Raji (cell line): ENCODE data around the gene GFOD1.

Experiments used
- POLR2A ChIP-seq: IDR thresholded peaks from 2 replicates; pipeline ENCODE4 v1.6.1; 2011; ENCODE audit warnings: low read depth, low read length, control low read depth; ENCODE audit not compliant: insufficient read depth

The GFOD1 gene

DNA sequence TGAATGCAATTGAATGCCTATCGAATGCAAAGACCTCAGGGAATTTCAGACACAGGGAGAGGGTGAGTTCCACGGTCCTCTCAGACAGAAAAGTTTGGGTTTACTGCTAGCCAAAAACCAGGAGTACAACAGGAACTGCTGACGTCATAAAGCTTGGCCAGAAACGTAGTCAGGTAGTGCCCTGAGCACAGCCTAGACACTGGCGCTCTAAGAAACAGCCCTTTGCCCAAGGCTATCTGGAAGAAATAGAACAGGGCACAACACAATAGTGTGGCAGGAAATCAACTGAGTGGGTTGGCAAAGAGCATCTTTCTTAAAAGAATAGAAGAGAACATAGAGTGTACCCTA is 58.0 kb downstream of the GFOD1 start:
- TF ChIP-seq POLR2A: no peak

DNA sequence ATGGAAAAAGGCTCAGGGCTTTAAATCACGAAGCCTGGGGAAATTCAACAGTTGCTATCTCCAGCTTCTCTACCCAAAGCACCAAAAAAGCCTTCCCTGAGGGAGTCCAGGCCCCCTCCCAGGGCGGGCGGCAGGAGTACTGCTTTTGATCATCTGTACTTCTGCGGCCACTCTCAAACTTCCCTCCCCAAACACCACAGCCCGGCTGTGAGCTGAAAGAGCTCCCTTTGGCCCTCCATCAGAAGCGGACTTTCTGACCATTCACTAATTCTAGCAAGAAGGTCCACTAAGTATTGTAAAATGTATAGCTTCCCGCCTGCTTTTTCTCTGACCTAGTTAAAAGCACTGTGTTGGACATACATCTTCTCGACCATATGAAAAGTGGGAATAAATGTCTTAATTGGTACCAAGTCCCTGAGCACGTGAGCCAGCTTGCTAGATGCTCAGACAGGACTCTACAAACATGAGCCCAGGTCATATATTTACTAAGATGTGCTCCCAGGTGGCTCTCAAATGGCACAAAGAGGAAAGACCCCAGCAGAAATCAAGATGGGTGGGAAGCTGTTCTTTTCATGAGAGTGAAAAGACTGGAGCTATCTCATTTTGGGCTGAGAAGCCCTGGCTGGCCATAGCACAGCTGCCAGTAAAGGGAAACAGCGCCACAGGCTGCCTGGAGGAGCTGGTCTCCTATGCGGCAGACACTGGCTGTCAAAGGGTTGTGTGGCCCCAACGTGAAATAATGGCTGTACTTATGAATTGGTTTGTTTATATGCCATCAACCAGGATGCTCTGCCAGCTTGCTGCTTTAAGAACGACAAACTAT is 58.6 kb downstream of the GFOD1 start:
- no peak for TF ChIP-seq POLR2A

DNA sequence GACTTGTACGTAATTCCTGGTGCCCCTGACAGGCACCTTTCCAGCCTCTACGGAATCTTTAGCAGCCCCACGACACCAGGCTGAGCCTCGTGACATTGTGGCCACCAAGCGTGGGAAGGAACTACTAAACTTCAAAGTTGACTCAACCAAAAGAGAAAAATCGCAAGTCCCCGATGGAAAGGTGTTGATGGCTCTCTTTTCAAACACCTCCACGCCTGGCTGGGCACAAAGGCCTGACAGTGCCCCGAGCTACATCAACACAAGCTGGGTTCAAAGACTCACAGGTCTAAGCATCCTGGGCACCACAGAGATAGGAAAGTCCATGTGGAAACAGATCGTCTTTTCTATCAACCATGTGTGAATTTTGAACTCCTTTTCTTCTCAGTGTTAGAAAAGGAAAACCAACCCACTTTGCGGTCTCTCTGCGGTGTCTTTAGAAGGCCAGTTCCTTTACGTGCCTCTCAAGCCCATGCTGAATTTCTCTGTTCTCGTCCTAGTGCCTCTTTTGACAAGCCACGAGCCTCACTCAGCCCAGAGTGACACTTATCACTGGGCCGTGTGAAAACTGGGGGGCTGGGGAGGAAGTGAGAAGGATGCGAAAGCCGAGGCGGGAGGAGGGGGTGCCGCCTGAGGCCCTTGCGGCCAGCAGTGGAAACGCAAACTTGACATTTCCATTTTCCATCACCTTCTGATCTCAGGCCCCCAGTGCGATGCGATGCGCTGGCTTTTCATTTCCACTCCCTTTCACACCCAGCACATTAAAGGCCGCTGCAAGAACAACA is 59.4 kb downstream of the GFOD1 start:
- no peak for TF ChIP-seq POLR2A

DNA sequence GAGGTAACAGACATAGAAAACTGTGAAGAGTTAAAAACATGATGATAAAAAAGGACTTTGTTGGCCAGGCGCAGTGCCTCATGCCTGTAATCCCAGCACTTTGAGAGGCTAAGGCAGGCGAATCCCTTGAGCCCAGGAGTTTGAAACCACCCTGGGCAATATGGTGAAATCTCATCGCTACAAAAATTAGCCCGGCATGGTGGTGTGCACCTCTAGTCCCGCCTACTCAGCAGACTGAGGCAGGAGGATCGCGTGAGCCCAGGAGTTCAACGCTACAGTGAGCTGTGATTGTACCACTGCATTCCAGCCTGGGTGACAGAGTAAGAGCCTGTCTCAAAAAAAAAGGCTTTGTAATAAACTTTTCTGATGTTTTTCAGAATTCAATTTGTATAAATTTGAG is 60.1 kb downstream of the GFOD1 start:
- no peak for TF ChIP-seq POLR2A

DNA sequence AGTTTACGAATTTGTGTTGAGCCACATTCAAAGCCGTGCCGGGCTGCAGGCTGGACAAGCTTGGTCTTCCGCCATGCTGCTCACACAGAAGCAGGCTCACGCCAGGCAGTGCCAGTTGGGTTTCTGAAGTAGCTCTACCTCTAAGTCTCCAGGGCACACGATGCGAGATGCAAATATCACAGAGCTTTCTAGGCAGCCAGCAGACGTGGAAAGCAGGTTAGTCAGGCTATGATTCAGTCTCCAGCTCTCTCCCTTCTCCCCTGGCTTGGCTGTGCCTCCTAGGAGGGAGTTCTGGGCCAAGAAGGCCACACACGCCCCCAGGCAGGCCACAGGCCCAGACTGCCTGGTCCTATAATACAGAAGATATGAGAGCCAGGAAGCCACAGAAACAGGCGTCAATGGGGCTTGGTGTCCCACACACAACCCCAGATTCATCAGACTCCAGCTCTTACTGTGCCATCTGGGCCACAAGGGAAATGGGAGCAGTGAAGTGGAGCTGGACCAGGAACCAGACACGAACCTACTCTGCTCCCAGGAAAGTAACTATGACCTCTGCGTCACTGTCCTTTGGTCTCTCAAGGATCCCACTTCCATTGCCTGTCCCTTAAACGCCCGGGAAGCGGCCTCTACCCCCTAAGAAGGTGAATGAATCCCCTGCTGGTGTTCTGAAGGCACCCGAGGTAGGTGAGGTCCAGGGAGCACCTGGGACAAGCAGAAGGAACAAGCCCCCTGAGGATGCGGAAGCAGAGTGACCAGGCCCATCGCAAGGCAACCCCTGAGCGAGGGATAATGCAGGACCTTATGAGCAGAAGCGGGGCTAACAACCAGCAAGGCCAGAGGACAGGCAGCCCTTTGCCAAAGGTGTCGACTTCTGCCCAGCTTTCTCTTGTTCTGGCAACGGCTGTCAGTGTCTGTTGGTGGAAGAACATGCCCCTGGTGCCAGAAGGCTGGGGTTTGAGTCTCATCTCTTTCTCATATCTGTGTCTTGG is 61.2 kb downstream of the GFOD1 start:
- TF ChIP-seq POLR2A: no peak

DNA sequence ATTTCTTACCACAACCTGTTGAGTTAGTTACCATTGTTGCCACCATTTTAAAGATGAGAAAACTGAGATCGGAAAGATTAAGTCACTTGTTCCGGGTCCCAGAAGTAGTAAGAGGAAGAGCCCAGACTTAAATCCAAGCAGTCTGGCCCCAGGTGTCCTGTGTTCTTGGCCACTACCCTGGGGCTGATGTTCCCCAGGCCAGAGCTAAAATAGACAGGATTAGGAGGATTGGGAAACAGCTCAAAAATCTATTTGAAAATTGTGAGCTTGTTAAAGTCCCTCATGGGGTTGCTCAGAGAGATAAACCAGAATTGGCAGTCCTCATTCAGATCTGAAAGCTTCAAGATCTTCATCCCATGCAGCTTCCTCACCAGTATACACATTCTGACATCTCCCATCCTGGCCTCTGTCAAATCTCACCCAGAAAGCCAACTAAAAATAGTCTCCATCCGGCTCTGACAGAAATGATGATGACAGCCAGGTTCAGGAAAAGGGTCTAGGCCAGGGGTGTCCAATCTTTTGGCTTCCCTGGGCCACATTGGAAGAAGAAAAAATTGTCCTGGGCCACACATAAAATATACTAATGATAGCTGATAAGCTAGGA is 62.0 kb downstream of the GFOD1 start:
- TF ChIP-seq POLR2A: no peak

DNA sequence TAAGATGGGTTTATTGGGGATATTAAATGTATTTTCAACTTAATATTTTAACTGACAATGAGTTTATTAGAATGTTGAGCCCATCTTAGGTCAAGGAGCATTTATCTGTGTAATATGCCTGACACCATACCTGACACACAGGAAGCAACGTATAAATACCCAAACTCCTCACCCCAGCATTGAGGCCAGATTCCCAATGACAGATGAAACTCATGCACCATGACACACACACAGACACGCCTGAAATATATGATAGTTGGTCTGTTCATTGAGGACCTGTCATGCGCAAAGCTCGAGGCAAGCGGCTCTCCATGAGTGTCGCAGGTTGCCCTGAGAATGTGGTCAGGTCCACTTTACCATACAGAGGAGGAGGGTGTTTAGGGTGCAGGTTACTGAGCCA is 64.1 kb downstream of the GFOD1 start:
- TF ChIP-seq POLR2A: no peak

DNA sequence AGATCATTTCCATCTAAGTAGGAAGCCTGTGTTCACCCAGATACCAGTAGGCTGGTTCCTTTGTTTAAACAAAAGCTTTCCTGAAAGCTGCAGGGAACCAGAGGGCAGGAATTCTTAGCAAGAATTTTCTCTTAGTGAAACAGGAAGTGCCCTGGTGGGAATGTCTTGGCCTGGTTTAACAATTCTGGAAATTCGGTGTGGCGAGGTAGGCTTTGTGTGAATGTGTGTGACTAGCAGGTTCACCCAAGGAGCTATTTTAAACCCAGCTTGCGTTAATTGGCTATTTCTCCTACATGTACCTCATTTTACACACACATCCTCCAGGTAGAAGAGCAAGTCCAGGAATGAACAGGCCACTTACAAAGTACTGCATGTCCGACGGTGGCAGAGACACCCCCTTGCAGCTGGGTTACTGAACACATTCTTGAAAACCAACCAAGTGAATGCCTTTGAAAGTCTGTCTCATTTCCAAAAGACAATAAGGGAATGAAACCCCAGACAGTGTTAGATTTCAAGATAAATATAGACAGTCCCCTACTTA is 64.6 kb downstream of the GFOD1 start:
- TF ChIP-seq POLR2A: no peak

DNA sequence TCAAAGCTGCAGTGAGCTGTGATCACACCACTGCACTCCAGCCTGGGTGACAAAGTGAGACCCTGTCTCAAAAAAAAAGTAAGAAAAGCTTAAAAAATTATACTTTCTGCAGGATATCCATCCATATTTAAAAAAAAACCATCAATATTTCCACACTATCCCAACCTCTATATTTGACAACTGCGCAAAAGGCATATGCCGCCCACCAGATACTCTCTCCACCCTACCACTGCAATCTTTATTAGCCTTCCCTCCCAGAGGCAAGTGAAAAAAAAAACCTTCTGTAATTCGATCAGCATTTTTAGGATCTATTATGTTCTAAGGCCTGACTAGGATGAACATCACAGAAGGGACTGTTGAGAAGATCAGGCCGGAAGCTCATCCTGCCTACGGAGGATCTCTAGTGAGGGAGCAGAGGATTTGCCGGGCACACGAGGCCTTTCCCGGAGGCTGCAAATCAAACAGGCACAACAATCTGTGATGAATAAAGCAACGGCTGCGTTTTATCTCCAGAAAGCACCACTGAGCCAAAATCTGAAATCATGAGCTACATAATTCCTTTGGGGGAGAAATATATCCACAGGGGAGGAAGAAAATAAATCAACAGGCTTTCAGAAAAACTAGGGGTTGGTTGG is 65.9 kb downstream of the GFOD1 start:
- TF ChIP-seq POLR2A: no peak

DNA sequence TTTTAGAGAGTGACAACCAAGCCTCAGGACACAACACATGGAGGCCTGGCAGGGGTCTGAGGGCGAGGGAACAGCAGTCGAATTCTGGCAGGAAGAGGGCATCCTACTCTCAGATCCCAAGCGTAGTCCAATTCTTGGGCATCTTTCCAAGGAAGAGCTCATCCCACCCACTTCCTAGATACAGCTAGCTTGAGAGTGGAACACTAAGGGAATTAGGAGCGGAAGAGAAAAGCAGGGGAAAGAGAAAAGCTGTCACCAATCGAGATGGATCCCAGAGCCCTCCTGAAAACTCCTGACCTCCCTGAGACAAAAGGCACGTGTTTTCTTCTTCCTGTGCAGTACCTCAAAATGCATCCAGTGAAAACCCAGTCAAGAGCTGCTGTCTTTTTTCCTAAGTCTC is 67.1 kb downstream of the GFOD1 start:
- no peak for TF ChIP-seq POLR2A

DNA sequence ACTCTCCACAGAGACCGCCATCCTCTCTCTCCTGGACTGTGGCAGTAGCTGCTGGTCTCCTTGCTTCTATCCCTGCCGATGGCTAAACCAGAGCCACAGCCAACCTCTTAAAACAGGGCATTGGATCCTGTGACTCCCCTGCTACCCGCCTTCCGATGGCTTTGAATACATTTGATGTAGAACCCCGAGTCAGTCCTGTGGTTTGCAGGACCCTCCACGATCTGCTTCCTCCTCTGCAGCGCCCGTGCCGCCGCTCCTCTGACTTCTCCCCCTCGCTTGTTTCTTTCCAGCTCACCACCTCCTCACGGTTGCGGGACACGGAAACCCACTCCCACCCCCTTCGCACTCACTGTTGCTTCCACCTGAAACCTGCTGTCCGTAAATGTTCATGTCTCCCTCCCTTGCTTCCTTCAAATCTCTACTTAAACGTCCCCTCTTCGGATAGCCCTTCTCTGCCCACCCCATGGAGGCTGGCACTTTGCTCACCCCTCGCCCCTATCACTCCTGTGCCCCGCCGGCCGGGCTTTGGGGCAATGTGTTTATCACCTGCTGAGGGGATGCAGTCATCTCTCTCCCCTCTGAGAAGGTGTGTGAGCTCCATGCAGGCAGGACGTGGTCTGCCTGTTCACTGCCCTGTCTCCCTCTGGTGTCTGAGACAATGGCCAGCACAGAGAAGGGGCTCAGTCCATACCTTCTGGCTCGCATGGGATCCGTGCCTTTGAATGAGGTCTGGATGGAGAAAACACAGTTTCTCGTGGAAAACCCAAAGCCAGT is 67.8 kb downstream of the GFOD1 start:
- no peak for TF ChIP-seq POLR2A

DNA sequence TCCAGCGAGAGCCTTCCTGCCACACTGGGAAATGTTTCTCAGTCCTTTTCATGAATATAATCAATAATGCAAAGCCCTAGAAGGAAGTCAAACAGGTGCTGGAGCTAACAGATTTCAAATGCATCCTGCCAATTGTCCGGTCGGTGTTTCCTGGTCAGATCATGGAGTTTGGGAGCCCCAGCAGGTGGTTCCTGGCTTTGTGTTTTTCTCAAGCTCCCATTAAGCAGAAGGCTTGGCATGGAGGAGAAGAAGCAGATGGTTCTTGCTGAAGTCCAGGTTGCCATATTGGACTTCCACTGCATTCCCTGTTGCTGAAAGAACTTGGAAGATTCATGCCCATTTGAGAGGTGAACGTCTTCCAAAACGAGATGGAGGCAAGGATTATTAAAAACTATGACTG is 68.6 kb downstream of the GFOD1 start:
- no peak for TF ChIP-seq POLR2A

DNA sequence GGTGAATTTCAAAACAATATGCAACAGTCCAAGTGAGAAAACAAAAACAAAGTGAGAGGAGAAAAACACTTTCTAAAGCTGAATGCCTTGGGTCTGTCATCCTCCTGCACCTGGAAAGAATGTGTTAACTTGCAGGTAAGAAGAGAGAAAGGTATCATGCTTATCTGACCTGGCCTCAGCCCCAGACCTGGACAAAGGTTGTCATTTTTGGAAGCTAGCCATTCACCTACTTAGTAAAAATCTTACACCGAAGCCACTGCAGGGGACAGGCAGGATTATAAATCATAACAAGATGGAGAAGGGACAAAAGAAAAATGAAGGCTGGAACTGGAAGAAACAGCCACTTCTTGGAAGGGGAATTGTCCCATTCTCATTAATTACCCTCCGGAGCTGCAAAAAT is 69.4 kb downstream of the GFOD1 start:
- no peak for TF ChIP-seq POLR2A
